Thymus (tissue), 14 donors: Measurements from ENCODE around the gene PLD2. TPM values are rescaled to one million over a fixed set of nuclear protein-coding genes. Genes with fewer than 3 reads are reported as not detected.
A peak's percentile ranks its signal among the peaks of the same experiment; 100 is the strongest.

ENCODE experiments used
- DNase-seq, 9 donors: peaks; one replicate each; pipeline ENCODE4 v3.0.0-alpha.2; 2013; ENCODE audit warnings: low spot score in 9 of 9, low read depth in 6 of 9, missing footprints in 1 of 9
- H3K27ac ChIP-seq, 2 donors: one replicate each; pipeline ENCODE4 v1.5.1; 2013; ENCODE audit warnings: control low read depth in 1 of 2, low read depth in 1 of 2, low read length in 1 of 2, mild to moderate bottlenecking in 1 of 2, moderate library complexity in 1 of 2
- H3K27me3 ChIP-seq, 2 donors: one replicate each; pipeline ENCODE4 v1.5.1; 2013; ENCODE audit warnings: low read length in 1 of 2; ENCODE audit not compliant: control insufficient read depth in 2 of 2, insufficient read depth in 1 of 2
- H3K36me3 ChIP-seq, 2 donors: one replicate each; pipeline ENCODE4 v1.5.1; 2013; ENCODE audit warnings: low read length in 1 of 2, mild to moderate bottlenecking in 1 of 2, moderate library complexity in 1 of 2; ENCODE audit not compliant: control insufficient read depth in 2 of 2, insufficient read depth in 2 of 2
- H3K4me1 ChIP-seq, 2 donors: one replicate each; pipeline ENCODE4 v1.5.1; 2013; ENCODE audit warnings: low read length in 2 of 2; ENCODE audit not compliant: control insufficient read depth in 2 of 2, insufficient read depth in 2 of 2
- H3K4me3 ChIP-seq, 2 donors: one replicate each; pipeline ENCODE4 v1.5.1; 2013; ENCODE audit warnings: low read length in 2 of 2, control low read depth in 1 of 2, mild to moderate bottlenecking in 1 of 2
- H3K9me3 ChIP-seq, 2 donors: one replicate each; pipeline ENCODE4 v1.5.1; 2013; ENCODE audit warnings: low read length in 1 of 2, mild to moderate bottlenecking in 1 of 2; ENCODE audit not compliant: control insufficient read depth in 2 of 2, insufficient read depth in 1 of 2
- WGBS: extraction: QIAGEN DNeasy Blood & Tissue Kit; methylation state at CpG from one replicate; pipeline ENCODE4 v1.1.7; 2013; 5-methylcytosine and 5-hydroxymethylcytosine counted together
- long read RNA-seq, 10 donors: transcript quantifications; one replicate each; lab custom pipeline, GENCODE V29; 2026
- polyA plus RNA-seq: library from polyadenylated mRNA; stranded (reverse); fragments of 200-250 nt; gene quantifications from one replicate; pipeline ENCODE4 v1.2.3, GENCODE V29; 2013
- total RNA-seq: library from RNA; stranded (reverse); fragments of 120-200 nt; gene quantifications from one replicate; pipeline ENCODE4 v1.2.4, GENCODE V29; 2013
- donor health status: healthy.

Gene PLD2
- total RNA-seq (14.5 TPM), polyA plus RNA-seq (30.7 TPM)
- long read RNA-seq, donor 1, partial matches to known transcripts, result 0 of 1 reads
- long read RNA-seq, donor 1, other reads (novel, unspliced or antisense), result 0 of 1 reads
- long read RNA-seq, donor 2, result 0 reads
- long read RNA-seq, donor 3, result 0 reads
- long read RNA-seq, donor 4, partial matches to known transcripts, result 0 of 1 reads
- long read RNA-seq, donor 4, other reads (novel, unspliced or antisense), result 0 of 1 reads
- long read RNA-seq, donor 5, partial matches to known transcripts, result 0 of 4 reads
- long read RNA-seq, donor 5, other reads (novel, unspliced or antisense), result 0 of 4 reads
- long read RNA-seq, donor 6, partial matches to known transcripts, result 0 of 1 reads
- long read RNA-seq, donor 6, other reads (novel, unspliced or antisense), result 0 of 1 reads
- long read RNA-seq, donor 7, result 0 reads
- long read RNA-seq, donor 8, result 0 reads
- long read RNA-seq, donor 9, partial matches to known transcripts, result 0 of 1 reads
- long read RNA-seq, donor 9, other reads (novel, unspliced or antisense), result 0 of 1 reads
- long read RNA-seq, donor 10, result 0 reads

GRCh38 chr17:4806777-4807604 is at the start of gene PLD2:
Gene PLD2 (plus strand): TSS chr17:4807152. CDS start chr17:4807773, 621 bp downstream.
- DNase-seq, result peak in 6 of 9 donors; percentile 41 to 78 (median 56)
- Histone ChIP-seq H3K9me3 (no peaks in the 10 kb centered on the region), H3K4me1 (peaks cover 0 to 3% of the 10 kb centered on the region in 2 donors), H3K4me3 (peak within 1 kb of the TSS; percentile 39 to 52), H3K27ac (peak within 1 kb of the TSS in 1 of 2 donors; percentile 33), H3K36me3 (no peaks in the 10 kb centered on the region), H3K27me3 (peaks cover 25 to 62% of the 10 kb centered on the region in 2 donors)
- WGBS, result 1% methylated on average over 106 of the region's 106 CpGs

DNA sequence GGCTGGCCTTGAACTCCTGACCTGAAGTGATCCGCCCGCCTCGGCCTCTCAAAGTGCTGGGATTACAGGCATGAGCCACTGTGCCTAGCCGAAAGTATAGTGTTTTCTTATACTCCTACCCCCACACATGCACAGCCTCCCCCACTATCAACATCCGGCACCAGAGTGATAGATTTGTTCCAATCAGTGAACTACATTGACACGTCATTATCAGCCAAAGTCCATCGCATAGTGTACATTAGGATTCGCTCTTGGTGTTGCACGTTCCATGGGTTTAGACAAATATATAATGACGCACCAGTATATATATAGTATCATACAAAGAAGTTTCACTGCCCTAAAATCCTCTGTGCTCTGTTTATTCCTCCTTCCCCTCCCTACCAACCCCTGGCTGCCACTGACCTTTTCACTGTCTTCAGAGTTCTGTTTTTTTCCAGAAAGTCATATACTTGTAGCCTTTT is 47.1 kb upstream of the PLD2 start:
- WGBS, result 96% methylated on average over 10 of the region's 10 CpGs
- no peak for DNase-seq
- no peaks in the 10 kb centered on the region for H3K36me3 ChIP-seq
- H3K9me3 ChIP-seq, result no peaks in the 10 kb centered on the region
- H3K27ac ChIP-seq, result no peak overlapping the region
- no peaks in the 10 kb centered on the region for H3K4me1 ChIP-seq
- no peak overlapping the region for H3K4me3 ChIP-seq
- H3K27me3 ChIP-seq, result peaks cover 0 to 14% of the 10 kb centered on the region in 2 donors

DNA sequence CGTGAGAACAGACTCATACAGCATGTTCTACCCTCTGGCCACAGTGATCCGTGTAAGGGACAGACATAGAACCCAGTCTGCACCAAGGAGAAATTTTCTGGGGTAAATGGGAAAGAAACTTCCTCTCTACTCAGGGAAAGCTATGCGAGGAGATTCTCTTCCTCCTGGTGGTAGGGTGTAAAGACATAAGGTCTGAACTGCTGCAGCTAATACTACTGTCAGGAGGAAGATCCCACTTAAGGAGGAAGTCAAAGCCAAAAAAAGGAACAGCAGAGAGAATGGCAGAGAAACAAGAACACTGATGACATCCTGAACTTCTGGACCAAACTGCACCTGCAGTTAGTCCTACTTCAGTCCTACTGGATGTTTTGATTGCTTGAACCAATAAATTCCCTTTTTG is 42.4 kb upstream of the PLD2 start:
- no peaks in the 10 kb centered on the region for H3K4me1 ChIP-seq
- no peak overlapping the region for H3K27ac ChIP-seq
- H3K9me3 ChIP-seq, result no peaks in the 10 kb centered on the region
- 53% methylated on average over 3 of the region's 3 CpGs for WGBS
- no peak overlapping the region for H3K4me3 ChIP-seq
- H3K27me3 ChIP-seq, result peaks cover 0 to 6% of the 10 kb centered on the region in 2 donors
- DNase-seq, result no peak
- H3K36me3 ChIP-seq, result no peaks in the 10 kb centered on the region

DNA sequence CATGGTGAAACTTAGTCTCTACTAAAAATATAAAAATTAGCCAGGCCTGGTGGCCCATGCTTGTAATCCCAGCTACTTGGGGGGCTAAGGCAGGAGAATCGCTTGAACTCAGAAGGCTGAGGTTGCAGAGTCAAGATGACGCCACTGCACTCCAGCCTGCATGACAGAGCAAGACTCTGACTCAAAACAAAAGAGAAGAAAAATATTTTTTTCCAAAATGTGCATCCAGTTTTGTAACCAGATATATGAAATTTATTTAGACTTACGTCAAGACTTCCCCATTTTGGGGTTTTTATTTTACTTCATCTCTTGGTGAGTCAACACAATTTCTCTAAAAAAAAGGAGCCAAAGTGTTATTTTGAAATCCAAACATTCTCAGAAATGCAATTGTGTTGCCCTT is 40.8 kb upstream of the PLD2 start:
- DNase-seq, result no peak
- WGBS, result 78% methylated on average over 3 of the region's 3 CpGs
- H3K27ac ChIP-seq, result no peak overlapping the region

DNA sequence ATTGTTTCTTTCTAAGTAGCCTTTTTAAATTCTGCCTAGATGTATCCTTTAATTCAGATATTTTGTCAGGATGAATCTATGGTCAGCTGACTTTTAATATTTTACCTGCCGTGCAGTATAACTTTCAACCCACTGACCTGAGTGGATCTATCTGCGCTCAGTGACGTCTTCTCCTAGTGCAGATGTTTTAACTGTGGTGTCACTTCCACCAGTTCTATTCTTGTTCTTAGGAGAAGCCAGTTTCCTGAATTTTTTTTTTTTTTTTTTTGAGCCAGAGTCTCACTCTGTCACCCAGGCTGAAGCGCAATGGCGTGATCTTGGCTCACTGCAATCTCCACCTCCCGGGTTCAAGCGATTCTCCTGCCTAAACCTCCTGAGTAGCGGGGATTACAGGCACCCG is 40.2 kb upstream of the PLD2 start:
- Histone ChIP-seq H3K36me3 (no peaks in the 10 kb centered on the region), H3K4me3 (no peak overlapping the region), H3K27ac (no peak overlapping the region), H3K4me1 (no peaks in the 10 kb centered on the region), H3K9me3 (no peaks in the 10 kb centered on the region), H3K27me3 (peaks cover 0 to 8% of the 10 kb centered on the region in 2 donors)
- DNase-seq, result no peak
- 87% methylated on average over 9 of the region's 9 CpGs for WGBS

More for the DNA sequence above, 40.8 kb upstream of the PLD2 start:
- no peaks in the 10 kb centered on the region for H3K36me3 ChIP-seq
- no peaks in the 10 kb centered on the region for H3K9me3 ChIP-seq
- H3K4me1 ChIP-seq, result no peaks in the 10 kb centered on the region
- peaks cover 0 to 6% of the 10 kb centered on the region in 2 donors for H3K27me3 ChIP-seq
- H3K4me3 ChIP-seq, result no peak overlapping the region

DNA sequence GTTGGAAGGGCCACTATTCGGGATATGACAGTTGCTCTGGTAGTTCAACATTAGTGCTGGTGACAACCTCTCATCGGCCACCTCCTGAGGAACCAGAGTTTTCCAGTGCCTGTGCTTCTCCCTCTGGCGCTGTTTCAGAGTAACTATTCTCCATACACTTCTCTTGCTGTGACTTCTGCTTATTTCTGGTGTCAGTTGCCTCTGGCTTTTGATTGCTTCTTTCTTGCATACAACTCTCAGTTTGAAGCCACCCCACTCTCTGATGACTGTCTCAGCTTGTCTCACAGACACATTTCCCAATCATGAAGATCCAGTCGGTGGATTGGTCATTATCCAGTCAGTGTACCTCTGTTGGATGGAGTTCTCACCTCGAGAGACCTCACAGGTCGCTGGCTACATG is 38.7 kb upstream of the PLD2 start:
- no peaks in the 10 kb centered on the region for H3K9me3 ChIP-seq
- H3K36me3 ChIP-seq, result no peaks in the 10 kb centered on the region
- no peaks in the 10 kb centered on the region for H3K4me1 ChIP-seq
- WGBS, result 92% methylated on average over 6 of the region's 6 CpGs
- no peak overlapping the region for H3K27ac ChIP-seq
- DNase-seq, result no peak
- no peak overlapping the region for H3K4me3 ChIP-seq
- H3K27me3 ChIP-seq, result peaks cover 0 to 16% of the 10 kb centered on the region in 2 donors

GRCh38 chr17:4769628-4770027 is 37.3 kb upstream of the PLD2 start:
- 97% methylated on average over 2 of the region's 2 CpGs for WGBS

DNA sequence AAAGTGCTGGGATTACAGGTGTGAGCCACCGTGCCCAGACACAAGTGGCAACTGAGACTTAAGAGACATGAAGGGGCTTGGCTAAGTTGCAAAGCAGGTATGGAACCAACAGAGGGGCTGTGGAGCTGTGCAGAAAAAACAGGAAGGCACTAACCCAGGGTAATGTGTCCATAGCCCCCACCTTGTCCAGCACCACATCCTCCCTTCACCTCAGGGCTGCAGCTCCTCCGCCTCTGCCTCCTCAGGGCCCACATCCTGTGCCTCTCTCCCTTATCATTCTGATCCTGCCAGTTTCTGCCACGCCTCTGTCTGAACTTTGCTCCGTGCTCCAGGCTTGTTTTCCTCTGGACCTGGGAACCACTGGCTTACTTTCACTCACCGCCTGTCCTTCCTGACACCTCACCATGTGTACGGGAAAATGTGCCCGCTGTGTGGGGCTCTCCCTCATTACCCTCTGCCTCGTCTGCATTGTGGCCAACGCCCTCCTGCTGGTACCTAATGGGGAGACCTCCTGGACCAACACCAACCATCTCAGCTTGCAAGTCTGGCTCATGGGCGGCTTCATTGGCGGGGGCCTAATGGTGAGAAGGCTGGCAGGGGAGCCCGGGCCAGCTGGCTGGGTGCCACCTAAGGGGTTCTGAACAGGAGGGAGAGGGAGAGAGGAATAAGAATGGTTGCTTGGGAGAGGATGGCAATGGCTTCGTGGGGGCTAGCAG is 35.3 kb upstream of the PLD2 start, which contains the start of gene TM4SF5:
Gene TM4SF5 (plus strand): TSS at position 368 of the 716 bp plus-strand sequence. CDS start 37 bp downstream, at position 405.
- peaks cover 0 to 18% of the 10 kb centered on the region in 2 donors for H3K27me3 ChIP-seq
- no peaks in the 10 kb centered on the region for H3K4me1 ChIP-seq
- 81% methylated on average over 13 of the region's 13 CpGs for WGBS
- H3K4me3 ChIP-seq, result no peak within 1 kb of the TSS
- no peak within 1 kb of the TSS for H3K27ac ChIP-seq
- H3K9me3 ChIP-seq, result no peaks in the 10 kb centered on the region
- DNase-seq, result no peak
- no peaks in the 10 kb centered on the region for H3K36me3 ChIP-seq

More at GRCh38 chr17:4769628-4770027, 37.3 kb upstream of the PLD2 start:
- Histone ChIP-seq H3K27ac (no peak overlapping the region), H3K4me1 (no peaks in the 10 kb centered on the region), H3K4me3 (no peak overlapping the region), H3K36me3 (no peaks in the 10 kb centered on the region), H3K27me3 (peaks cover 0 to 20% of the 10 kb centered on the region in 2 donors), H3K9me3 (no peaks in the 10 kb centered on the region)
- DNase-seq, result no peak
